Esophagus mucosa (tissue), 1 donor: ENCODE results near the gene KRTAP10-5. TPM values are rescaled to one million over a fixed set of nuclear protein-coding genes. Genes with fewer than 3 reads are reported as not detected.
A peak's percentile ranks its signal among the peaks of the same experiment; 100 is the strongest.
"Not testable (repeated sequence)": the region's sequence is repeated elsewhere in the genome, so short reads cannot be mapped to it uniquely, and the experiment has no call there.

Experiments used
- ATAC-seq: fragments of 200-7000 bp; cut with Tn5 transposase; one replicate; pipeline ENCODE4 v1.9.1; 2020
- total RNA-seq: library from RNA; stranded (reverse); gene quantifications from one replicate; pipeline ENCODE4 v1.2.4, GENCODE V29; 2023
- donor health status: DM: yes; HTN: yes; CAD: no.

Gene KRTAP10-5
- total RNA-seq, 1 donor from 2014 or later, result not detected

- ATAC-seq, result no peak
These were observed 9.1 kb downstream of the KRTAP10-5 start for GRCh38 chr21:44571296-44571695.

GRCh38 chr21:44569861-44570517 lies 10.4 kb downstream of the KRTAP10-5 start:
- no peak for ATAC-seq

GRCh38 chr21:44568667-44569556 lies 11.5 kb downstream of the KRTAP10-5 start:
- ATAC-seq, result peak; percentile 38

GRCh38 chr21:44568261-44568660 lies 12.1 kb downstream of the KRTAP10-5 start:
- no peak for ATAC-seq

GRCh38 chr21:44567481-44568171 lies 12.8 kb downstream of the KRTAP10-5 start:
- ATAC-seq, result no peak

DNA sequence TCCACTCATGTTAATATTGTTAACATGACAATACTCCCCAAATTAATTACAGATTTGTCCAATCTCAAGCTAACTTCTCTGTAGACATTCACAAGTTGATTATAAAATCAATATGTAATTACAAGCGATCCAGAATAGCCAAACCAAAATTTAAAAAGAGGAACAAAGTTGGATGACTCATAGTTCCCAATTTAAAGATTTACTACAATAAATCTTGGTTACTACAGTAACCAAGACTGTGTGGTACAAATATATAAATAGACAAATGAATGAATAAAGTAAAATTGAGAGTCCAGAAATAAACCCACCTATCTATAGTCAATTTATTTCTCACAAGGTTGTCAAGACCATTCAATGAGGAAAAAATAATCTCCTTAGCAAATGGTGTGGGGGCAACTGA lies 14.0 kb downstream of the KRTAP10-5 start:
- ATAC-seq, result no peak

DNA sequence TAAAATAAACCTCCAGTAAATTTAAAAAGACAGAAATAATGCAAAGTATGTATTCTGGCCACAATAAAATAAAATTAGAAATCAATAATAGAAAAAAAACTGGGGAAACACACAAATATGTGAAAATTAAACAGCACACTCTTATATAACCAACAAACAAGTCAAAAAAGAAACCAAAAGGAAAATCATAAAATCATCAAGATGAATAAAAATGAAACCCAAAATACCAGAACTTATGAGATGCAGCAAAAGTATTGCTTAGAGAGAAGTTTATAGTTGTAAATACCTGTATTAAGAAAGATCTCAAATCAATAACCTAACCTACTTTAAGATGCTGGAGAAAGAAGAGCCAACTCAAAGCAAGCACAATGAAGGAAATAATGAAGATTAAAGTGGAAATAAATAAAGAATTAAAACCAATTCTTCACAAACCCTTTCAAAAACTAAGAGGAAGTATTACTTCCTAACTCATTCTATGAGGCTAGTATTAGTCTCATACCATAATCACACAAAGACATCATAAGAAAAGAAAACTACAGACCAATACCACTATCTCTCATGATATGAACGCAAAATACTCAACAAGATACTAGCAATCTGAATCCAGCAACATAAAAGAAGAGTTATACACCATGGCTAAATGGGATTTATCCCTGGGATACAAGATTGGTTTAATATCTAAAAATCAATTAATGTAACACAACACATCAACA lies 15.4 kb downstream of the KRTAP10-5 start:
- ATAC-seq, result no peak

GRCh38 chr21:44564099-44564498 lies 16.3 kb downstream of the KRTAP10-5 start:
- ATAC-seq, result no peak

DNA sequence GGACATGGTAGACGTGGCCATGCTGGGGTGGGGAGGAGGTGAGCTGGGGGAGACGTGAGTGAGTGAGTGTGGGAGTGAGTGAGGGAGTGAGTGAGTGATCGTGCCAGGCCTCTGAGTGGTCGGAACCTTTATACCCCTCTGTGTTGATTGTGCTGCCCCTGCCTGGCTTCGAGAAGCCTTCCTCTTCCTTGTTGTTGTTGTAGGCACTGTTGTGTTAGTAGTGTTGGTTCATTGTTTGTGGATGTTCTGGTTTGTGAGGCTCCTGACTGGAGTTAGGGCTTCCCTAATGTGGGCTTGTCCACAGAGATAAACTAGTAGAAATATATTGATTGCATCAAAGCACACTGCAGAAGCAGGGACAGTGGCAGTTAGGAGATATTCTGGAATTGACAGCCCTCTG lies 21.7 kb downstream of the KRTAP10-5 start, which contains the start of gene KRTAP10-3:
Gene KRTAP10-3 (minus strand): TSS at position 101 of the 400 bp plus-strand sequence. CDS start 80 bp downstream, at position 21.
- ATAC-seq, result no peak

DNA sequence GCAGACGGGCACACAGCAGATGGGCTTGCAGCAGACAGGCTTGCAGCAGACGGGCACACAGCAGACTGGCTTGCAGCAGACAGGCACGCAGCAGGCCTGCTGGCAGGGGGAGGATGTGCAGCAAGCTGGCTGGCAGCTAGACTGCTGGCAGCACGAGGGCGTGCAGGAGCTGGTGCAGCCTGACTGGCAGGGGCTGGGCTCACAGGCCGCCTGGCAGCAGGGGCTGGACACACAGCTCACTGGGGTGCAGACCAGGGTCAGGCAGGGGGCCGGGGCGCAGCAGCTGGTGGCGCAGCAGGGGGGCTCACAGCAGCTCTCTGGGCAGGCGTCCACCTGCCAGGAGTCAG lies 22.1 kb downstream of the KRTAP10-5 start:
- ATAC-seq, result not testable (repeated sequence)

- ATAC-seq, result no peak
These were observed 22.7 kb downstream of the KRTAP10-5 start for GRCh38 chr21:44557491-44558328.

DNA sequence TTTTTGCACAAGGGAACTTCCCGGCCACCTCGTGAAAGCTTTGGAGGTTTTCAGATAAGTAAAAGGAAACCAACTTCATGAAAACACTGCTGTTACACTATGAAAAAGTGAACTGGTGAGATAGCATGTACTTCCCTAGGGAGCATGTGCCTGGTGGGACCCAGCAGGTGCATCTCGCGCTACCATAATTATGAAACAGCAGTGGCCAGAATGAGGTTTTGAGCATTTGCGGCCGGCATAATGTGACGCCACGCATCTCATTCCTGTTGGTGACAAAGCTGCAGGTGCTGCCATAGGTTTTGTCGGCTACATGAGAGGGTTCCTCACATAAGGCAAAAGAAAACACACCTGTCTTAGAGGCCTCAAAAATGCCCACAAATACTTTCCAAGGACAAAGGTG lies 23.5 kb downstream of the KRTAP10-5 start:
- ATAC-seq, result no peak

DNA sequence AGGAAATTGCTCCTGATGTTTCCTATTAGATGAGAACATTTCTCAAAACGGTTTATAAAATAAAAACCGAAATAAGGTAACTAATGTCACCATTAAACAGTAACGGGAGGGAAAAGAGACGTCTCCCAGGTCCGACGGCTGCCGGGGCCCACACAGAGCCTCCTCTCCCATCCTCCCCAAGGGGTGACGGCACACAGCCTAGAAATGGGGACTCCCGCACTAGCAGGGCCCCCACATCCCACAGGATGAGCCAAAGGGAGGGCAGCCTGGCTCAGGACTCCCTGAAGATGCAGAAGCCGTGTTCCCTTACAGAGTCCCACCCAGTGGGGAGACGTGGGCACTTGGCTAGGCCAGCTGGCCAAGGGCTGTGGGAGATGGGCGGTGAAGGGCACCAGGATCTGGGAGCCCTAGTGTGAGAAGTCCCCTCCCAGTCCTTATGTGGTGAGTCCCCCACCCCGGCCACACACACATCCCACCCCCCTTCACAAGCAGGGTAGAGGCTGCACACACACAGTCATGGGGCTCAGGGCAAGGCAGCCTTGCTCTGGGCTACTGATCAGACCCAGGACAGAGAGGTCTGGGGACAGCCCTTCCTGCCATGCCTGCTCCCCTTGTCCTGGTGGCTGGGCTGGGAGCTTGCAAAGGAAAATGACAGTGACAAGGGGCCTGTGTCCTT lies 25.1 kb downstream of the KRTAP10-5 start:
- ATAC-seq, result no peak

GRCh38 chr21:44552681-44553080 lies 27.7 kb downstream of the KRTAP10-5 start:
- ATAC-seq, result no peak

DNA sequence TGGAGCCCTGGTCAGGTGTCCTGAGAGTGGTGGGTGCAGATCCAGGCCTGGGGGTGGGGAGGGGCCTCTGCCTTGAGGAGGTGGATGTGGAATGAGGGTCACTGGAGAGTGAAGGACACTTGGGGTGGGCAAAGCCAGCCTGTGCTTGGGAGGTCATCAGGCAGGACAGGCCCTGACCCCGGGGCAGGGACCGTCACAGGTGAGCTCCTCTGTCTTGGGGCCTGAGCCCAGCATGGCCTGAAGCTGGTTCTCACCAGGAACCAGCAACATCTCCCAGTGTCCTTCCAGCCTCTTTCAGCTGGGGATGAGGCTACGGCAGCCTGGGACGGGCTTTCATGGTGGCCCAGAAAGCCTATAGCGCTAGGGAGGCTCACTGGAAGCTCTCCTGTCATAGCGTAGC lies 28.3 kb downstream of the KRTAP10-5 start:
- ATAC-seq, result no peak

DNA sequence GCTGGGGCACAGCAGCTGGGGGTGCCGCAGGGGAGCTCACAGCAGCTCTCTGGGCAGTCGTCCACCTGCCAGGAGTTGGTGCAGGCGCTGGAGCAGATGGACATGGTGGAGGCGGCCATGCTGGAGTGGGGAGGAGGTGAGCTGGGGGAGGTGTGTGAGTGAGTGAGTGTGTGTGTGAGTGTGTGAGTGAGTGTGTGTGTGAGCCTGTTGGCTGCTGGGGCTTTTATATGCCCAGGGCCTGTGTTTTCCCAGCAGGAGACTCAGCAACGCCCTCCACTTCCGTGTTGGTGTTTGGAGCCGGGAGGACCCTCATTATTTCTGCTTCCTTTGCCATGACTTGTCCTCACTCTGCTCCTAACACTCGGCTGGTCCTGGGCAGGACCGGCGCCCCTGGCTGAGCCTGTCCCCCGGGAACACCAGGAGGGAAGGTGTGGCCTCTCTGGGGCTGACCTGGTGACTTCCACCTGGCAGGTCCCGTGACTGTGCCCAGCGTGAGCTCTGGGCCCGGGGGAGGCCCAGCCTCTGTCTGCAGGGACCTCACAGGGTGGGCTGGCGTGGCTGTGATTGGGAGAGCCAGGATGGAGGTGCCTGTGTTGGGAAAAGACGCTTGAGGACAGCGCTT lies 29.0 kb downstream of the KRTAP10-5 start, which contains the start of gene KRTAP10-2:
Gene KRTAP10-2 (minus strand): TSS at position 166 of the 622 bp plus-strand sequence. CDS start 47 bp downstream, at position 119.
- ATAC-seq, result peak; percentile 36

- ATAC-seq, result peak; percentile 28
These were observed 29.6 kb downstream of the KRTAP10-5 start for GRCh38 chr21:44550807-44551206.

DNA sequence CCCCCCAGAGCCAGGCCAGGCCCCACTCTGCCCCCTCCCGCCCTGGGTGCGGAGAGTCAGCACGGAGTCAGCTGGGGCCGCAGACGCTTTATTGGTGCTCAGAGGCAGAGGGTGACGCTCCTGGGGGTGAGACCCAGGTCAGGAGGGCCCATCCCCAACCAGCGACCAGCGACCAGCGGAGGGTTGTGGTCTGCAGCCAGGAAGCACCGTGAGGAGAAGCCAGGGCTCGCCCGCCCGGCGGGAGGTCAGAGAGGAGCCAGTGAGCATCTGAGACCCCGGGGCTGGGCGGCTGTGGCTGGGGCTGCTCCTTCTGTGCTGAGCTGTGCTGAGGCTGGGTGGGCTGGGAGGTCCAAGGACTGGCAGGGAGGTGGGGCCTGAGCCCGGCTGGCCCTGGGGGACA lies 30.1 kb downstream of the KRTAP10-5 start:
- ATAC-seq, result peak; percentile 24

DNA sequence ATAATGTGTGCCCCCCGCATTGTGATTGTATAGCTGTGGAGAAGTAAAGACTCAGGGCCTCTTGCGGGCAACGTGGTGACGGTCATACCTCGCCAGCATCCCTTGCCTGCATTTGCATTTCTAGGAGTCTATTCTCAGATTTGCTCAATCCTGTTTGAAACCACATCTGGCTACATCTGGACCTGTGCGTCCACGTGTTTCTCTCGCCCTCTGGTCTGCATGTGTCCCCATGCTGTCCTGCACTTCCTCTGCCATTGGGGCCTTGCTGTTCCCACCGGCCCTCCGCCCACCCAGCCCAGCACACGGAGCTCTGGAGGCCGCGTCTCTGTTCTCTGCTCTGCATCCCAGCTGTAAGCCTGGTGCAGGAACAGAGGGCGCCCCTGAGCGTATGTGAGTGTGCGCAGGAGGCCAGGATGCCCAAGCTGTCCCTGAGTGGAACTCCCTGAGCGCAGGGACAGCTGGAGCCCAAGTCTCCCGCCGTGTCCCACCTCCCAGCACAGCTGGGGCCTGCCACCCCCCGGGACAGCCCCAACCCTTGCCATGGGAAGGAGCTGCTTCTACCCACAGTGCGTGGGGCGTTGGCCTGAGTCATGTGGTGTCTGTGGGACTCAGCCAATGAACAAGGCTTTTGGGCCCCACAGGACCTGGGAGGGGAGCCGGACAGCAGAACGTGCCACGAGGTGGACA lies 30.7 kb downstream of the KRTAP10-5 start:
- ATAC-seq, result peak; percentile 38

- no peak for ATAC-seq
These were observed 31.5 kb downstream of the KRTAP10-5 start for GRCh38 chr21:44548922-44549321.
